GM19240 (cell line): ENCODE results near the gene HMG20A.
A peak's percentile ranks its signal among the peaks of the same experiment; 100 is the strongest.

Experiments
- DNase-seq: peaks from one replicate; pipeline ENCODE4 v3.0.0; 2011; ENCODE audit warnings: low spot score; ENCODE audit not compliant: insufficient read length

HMG20A gene

DNA sequence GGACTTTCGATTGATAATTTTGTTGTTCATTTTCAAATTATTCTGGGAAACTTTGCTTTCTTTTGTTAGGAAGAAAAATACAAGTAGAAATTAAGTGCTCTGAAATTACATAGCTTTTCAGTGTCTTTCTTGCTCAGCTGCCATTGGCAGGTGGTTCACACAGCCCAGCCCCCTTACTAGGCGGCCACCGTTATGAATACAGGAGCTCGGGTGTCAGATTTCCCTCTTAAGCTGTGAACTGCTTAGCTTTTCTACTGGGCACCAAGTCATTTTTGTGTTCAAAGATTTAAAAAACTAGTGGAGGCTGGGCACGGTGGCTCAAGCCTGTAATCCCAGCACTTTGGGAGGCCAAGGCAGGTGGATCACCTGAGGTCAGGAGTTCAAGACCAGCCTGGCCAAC is 55.2 kb downstream of the HMG20A start:
- DNase-seq: no peak

DNA sequence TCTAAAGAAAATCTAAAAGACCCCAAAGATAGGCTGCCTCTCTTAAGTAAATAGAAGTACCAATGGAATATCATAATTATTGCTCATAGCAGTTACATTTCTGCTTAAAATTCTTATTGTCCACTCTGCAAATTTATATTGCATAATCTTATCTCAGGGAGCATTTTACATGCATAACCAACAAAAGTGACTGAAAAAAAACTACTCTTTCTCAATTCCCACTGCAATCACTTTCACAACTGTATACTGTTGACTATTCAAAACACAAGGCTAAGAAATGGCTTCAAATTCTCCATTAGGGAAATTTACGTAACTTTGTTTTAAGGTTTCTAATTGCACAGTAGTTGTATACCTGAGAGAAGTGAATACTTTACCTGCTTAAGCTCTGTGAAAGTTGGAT is 56.3 kb downstream of the HMG20A start:
- DNase-seq: no peak

DNA sequence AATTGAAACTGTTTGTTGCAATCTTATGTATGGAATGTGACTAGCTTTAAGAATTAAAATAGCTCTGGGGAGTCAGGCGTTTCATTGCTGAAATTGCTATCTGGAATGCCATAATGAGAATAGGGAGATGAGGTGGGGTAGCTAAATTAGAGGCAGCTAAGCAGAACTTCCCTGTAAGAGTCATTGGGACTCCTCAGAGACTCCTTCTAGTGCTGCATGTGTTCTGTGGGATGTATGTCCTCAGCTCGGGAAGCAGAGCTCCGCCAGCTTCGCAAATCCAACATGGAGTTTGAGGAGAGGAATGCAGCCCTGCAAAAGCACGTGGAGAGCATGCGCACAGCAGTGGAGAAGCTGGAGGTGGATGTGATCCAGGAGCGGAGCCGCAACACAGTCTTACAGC is 57.4 kb downstream of the HMG20A start:
- no peak for DNase-seq

DNA sequence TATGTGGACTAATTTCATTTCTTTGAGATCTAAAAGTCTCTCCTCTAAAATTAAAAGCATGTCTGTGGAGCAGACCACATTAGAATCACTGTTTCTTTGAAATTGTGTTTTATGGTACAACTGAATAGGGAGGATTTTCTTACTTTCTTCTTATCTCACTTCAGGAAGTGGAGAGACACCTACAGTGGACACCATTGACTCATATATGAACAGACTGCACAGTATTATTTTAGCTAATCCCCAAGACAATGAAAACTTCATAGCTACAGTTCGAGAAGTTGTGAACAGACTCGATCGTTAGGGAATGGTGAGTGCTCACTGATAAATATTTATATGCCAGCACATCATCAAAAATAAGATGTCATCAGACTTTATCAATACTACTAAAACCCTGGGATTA is 58.3 kb downstream of the HMG20A start:
- DNase-seq: no peak

DNA sequence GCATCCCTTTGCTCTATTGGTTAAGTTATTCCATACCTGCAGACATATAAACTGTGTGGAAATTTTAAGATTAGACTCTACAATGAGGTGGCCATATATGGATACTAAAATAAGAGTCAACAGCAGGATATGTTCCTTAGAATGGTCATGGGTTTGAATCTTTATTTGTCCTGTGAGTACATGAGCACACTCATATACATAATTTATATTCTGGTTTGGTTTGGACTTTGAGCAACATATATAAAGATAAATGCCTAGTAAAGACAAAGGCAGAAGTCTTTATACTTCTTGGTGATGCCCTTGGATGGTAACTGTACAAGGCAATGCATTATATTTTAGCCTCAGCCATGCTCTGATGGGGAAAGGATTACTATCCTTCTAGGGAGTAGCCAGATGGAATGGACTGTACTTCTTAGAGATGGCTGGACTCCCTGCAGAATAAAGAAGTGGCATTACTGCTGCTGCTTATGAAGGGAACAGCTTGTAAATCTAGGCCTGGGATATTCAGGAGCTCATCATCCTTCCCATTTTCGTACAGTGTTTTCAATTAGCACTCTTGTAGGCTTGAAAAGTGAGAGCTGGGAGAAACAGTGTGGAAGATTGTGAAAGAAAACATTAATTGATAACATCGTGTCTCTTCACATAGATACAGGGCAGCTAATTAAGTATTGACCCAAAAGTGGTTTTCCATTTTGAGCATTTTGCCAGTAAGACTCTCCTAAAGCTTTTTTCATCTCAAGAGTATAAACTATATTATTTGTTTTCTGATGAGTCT is 60.4 kb downstream of the HMG20A start:
- no peak for DNase-seq

DNA sequence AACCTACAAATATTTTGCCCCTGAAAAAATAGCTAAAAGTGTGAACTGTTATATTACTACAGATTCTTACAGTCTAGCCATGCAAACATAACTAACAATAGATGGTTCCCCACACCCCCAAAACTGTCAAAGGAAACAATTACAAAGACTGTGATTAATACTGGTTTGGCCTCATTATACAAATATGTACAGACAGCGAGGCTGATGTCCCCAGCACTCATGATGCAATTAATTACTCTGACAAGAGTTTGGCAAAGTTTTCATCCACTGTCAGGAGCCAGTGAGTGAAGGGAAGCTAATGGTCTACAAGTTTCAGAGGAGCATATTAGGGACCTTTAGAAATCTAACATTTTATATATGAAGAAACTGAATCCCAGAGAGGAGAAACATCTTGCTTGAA is 61.0 kb downstream of the HMG20A start:
- no peak for DNase-seq

DNA sequence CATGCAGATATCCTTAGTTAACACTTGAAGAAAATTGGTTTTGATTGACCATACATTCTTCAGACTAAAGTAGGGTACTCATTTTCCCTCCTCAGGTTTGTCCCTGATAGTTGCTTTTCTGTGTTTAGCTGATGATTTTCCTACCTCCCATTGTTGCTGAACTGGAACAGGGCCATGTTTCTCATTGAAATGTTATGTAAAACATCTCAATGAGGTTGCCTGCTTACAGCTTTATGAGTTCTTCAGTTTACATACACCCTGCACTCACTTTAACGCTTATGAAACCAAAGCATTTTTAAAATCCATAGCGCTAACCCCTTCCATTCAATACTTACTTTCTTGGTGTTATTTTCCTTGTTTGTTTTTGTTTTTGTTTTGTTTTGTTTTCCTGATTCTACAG is 61.9 kb downstream of the HMG20A start:
- no peak for DNase-seq

DNA sequence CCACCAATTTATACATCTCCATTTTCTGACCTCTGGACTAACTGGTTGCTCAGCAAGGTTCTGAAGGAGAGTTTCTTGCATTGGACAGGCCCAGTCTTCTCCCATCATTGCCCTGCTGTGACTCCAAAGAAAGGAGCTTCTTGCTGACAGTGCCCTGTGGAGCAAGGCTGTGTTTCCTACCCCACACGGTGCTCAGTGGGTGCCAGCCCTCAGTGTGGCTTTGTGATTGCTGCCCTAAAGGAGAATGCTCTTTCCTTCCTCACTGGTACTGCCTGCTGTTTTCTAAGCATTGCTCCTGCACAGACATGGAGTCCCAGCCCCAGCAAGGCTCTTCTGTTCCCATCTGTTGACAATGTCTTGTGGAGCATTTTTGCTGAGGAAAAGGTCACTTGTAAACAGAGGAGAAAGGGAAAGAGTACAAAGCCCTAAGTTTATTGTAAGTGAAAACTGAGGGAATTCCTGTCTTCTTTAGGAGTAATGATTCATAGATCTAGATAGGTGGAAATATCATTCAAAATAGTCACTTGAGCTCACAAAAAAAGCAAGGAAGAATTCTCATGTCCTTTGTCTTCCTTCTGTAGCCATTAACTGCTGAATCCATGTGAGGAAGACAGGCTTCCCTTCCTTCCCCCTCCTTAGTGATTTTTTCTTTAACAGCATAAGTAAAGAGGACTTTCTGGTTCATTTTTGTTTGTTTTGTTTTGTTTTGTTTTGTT is 62.9 kb downstream of the HMG20A start:
- no peak for DNase-seq

DNA sequence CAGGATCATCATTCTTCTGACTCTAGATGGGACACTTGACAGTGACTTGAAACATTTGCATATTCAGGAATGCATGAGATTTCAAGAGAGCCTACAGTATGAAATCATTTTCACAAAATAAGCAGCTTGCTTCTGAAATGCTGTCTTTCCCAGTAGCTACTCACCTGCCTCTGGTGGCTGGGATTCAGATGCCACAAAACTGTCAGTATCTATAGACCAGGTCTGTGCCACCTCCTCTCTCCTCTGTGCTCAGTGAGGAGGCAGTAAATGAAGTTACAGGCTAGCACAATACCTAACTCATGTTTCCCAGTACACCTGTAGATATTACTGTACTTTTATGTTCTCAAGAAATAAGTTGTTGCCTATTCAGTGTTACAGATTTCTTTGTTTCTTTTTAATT is 64.3 kb downstream of the HMG20A start:
- no peak for DNase-seq

DNA sequence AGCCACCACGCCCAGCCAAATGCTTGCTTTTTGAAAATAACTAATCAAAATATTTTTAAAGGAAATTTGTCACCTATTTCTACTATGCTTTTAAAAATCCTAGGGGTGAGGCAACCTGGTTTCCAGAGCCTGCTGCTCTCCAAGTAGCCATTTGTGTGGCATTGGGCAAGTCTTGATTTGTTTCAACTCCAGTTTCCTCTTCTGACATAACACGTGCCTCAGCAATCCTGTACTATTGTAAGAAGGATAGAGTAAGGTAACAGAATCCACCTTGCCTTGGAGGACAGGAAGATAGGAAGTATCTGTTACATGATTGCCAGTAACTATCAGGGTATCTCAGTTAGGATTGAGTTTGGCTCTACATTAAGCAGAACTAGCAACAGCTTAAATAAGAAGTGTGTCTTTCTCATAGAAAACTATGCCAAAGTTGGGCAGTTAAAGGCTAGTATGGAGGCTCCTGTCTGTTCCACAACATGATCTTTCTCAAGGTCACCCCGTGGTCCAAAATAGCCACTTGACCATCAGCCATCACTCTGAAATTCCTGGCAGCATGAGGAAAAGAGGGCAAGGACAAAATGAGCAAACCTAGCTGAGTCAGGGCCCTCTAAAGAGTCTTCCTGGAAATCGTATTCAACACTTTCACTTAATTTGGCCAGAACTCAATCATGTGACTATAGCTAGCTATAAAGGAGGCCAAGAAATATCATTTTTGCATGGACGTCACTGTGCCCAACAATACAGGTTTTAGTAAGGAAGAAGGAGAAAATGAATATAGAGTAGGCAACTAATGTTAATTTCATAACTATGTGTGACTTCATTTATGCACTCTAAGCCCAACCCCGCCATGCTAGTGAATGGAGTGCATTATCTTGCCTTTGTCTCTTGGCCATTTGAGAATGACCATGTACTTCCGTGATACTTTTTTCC is 66.1 kb downstream of the HMG20A start:
- no peak for DNase-seq

DNA sequence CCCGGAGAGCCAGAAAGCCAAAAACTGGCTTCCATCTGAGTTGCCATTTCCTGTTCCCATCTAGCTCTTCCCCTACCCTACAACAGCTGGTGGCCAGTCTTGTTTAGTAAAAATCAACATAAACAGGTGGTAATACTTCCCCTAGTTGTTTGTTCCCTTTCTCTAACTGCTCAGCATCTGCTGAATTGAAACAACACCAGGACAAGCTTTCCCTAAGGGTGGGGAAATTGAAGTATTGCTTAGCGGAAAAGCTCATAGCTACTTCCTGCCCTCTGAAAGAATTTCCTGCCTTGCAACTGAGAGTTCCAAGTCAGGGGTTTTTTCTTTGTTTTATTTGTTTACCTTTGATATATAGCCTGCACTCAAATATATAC is 66.8 kb downstream of the HMG20A start:
- DNase-seq: no peak

DNA sequence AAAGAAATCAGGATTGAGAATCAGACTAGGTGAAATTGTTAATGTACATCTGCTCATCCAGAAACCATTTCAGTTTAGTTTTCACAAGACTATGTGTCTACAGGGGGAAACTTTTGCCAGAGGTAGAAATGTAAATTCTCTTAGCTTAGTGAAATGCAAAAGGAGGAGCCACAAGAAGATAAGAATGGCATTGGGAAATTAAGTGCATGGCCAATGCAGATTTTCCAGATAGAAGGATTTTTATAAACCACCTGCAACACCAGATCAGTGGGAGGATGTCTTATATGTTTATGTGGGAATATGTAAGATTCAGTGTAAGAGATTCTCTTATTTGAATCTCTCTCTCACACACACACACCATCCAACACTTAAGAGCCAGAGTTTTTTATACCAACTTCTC is 67.2 kb downstream of the HMG20A start:
- DNase-seq: no peak

DNA sequence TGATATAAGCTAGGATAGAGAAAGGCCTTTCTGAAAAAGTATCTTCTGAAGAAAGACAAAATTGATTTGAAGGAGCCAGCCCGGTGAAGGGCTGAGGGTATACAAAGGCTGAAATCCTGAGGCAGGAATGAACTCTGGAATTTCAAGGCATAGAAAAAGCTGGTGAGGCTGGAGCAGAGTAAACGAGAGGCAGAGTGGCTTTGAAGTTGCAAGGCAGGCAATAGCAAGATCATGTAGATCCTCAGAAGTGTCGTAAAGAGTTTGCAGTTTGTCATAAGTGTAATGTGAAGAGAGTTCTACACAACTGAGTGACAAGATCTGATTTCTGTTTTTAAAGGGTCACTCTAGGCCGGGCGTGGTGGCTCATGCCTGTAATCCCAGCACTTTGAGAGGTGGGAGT is 69.0 kb downstream of the HMG20A start:
- no peak for DNase-seq

DNA sequence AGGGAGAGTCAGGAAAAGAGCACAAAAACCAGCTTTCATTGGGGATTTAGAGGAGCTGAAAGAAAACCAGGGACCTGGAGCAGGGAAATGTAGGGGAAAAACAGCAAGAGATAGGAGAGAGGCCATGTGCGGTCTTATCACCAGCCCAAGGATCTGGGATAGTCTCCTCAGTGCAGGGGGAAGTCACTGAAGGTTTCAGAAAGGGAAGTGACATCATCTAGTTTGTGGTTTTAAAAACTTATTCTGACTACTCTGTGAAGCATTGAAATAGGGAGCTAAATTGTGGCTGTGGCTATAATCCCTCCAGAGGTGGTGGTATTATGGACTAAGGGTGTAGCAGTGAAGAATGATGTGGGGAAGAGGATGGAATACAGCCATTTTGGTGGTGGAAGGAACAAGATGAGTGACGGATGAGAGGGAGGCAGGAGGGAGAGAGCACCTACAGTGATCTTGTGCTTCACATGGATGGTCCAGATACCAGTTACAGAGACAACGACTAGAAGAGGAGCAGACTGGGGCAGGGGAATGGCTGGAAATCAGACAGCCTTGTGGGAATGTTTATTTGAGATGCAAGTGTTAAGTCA is 72.7 kb downstream of the HMG20A start:
- no peak for DNase-seq

DNA sequence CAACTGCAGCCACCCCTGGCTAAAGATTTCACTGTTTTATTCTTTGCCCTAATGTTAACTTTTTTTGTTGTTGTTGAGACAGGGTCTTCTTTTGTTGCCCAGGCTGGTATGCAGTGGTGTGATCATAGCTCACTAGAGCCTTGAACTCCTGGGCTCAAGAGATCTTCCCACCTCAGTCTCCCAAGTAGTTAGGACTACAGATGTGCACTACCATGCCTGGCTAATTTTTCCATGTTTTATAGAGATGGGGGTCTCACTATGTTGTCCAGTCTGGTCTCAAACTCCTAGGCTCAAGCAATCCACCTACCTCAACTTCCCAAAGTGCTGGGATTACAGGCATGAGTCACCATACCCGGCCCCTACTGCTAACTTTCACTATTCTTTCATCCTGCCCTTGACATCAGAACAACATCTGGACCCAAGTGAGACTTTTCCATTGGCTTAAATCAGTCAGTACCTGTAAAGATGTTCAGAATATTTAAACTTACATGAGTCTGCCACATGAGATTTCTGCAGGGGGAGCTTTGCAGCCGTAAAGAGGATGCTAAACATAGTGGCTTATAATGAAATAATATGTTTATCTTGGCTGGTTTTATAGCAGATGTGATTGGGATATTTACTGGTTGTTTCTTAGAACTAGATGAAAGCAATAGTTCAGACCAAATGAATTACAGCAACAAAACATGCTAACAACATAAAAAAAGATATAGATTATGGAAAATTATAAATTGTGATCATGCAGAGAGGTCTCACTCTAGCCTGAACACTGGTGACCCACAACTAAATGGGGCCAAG is 73.6 kb downstream of the HMG20A start:
- DNase-seq: no peak

DNA sequence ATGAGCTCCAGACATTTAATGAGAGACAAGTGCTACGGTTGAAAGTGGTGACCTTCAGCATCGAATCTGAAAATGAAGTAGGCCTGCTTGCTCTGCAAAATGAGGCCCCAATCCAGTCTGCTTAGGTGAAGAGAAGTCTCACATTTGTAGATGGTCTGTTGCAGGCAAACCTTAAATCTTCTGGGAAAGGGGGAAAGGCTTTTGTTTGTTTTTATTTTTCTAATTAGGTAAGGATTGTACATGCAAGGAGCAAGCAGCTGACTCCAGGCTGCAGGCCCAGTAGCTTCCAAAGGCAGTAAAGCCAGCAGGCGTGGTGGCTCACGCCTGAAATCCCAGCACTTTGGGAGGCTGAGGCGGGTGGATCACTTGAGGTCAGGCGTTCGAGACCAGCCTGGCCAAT is 74.3 kb downstream of the HMG20A start:
- DNase-seq: no peak

DNA sequence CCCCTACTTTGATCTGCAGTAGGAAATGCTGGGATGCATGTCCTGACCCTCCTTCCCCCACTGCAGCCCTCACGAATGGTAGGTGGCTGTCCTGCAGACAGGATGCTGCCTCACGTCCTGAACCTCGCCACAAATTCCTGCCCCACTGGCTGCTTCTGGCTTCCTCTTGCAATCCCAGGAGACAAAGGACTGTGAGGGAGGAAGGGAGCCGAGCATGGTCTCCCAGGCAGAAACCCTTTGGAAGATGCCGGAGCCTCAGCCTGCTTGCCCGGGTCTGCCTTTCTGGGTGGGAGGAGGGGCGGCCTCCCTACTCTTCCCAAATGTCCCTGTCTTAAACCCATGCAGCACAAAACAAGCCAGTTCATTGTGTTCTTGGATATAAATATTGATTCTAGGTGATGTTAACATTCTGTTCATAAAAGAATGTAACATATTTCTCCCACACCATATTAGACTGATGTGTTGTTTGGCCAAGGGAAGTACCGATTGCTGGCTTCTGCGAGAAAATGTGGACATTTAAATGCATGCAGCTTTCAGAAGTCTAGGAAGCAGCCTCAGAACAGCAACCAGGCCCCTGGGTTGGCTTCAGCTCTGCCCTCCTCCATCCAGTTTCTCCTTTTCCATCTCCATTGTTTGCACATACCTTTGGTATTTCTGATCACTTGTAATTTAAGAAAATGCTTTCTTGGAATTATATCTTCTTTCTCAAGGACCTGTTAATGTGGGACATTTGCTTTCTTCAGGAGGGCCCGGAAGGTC is 75.3 kb downstream of the HMG20A start:
- DNase-seq: no peak

DNA sequence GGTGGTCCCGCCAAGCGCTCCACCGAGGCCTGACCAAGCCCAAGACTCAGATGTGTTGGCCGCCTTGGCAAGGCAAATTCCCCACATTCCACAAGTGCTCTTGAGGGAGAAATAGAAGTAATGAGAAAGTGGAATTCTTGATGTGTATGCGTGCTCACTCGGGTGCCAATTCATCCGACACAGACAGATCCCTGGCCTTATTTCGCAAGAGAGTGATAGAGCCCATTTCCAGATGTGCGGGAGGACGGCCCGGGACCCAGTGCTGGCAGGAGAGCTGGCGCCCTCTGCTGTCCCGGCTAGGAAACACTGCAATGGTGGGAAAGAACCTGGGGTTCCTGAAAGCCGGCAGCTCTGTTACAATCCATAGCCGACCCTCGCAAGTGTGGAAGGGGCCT is 76.0 kb downstream of the HMG20A start:
- DNase-seq: peak; percentile 28

DNA sequence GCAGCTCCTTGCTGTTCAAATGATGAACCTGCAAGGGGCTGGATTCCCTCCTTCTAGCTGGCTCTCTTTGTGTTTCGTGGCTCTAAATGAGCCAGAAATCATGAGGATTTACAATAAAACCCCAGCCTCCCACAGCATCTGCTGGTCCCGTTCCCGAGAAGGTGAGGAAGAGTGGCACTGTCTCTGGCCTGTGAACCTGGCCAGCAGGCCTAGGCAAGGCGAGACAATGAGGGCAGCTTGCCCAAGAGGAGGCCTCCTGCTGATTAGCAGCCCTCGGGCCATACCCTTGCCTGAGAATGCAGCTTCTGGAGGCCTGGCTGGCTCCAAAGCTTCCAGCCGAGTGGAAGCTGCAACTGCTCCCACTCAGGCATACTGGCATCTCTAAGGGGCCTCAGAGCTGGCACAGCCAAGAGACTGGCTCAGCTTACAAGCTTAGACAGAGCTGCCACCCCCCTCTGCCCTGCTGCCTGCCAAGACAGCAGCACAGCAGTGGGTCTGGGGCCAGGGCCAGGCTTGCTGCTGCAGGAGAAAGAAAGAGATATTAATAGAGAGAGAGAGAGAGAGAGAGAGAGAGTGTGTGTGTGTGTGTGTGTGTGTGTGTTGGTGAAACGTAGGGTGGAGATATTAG is 76.5 kb downstream of the HMG20A start:
- no peak for DNase-seq

DNA sequence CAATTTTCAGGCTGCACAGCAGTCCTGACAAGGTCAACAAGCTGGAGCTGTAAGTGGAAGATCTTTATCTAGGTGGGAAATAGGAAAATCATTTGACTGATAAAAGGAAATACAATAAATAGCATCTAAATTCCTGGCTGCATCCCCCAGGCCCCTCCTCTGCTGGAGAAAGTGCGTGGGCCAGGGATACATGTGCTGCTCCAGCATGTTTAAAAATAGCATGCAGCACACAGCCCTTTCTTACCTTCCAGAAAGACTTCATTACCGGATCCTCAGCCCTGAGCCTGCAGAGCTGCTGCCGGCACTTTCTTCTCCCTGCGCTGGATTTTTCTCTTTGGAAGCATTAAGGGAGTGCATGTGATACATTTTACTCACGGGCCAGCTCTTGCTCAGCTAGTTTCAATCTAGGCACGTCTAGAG is 77.3 kb downstream of the HMG20A start:
- DNase-seq: no peak
